ENCODE data around the gene RBP3.

The RBP3 gene

DNA sequence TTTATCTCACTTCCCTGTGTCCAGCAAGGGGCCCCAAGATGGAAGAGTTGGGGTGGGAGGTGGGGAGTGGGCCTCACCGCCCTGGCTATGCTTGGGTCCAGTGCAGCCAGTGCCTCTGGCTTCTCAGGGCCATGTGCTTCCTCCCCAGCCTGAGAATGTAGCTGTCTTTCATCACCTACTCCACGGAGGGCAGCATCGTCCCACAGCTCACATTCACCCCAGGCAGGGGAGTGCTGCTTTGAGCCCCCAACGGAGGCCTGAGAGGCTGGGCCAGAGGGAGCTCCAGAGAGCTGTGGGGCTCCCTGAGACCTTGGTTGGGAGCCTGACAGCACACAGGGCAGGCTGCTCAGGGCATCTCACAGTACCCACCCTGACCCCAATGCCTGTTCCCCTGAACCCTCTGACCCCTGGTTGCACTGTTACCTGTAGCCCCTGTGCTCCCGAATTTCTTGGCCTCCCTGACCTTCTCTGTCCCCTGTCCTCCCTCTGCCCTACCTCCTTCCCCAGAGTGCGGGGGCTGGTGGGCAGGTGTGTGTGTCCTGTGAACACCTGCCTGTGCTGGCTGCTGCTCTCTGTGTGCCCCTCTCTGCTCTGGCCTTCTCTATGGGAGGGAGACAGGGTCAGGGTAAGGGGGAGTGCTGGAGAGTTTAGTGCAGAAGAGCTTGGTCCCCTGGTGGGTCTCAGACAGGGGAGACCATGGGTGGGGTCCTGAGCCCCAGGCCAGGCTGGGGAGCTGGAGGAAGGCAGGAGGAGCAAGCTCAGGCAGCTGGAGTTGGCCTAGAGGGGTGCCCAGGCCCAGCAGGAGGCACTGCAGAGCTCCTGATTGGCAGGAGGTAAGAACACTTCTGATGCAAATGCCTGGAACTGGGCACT lies 55.5 kb downstream of the RBP3 start:
- DNase-seq: no peak

DNA sequence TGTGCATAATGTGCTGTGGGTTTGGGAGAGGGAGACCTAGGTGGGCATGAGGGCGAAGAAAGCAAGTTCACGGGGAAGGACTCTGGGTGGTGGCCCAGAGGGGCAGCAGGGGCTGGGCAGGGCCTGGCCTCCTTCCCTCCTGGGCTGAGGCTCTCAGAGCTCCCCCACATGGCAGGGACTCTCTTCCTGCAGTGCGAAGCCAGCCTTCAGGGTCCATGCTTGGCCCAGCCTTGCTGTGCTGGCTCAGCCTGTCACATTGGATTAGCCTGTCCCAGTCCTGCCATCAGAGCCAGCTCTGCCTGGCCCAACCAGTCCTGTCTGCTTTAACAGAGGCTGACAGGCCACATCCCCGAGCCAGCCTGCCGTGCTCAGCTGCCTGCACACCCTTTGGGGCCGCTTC lies 56.3 kb downstream of the RBP3 start:
- no peak for DNase-seq

DNA sequence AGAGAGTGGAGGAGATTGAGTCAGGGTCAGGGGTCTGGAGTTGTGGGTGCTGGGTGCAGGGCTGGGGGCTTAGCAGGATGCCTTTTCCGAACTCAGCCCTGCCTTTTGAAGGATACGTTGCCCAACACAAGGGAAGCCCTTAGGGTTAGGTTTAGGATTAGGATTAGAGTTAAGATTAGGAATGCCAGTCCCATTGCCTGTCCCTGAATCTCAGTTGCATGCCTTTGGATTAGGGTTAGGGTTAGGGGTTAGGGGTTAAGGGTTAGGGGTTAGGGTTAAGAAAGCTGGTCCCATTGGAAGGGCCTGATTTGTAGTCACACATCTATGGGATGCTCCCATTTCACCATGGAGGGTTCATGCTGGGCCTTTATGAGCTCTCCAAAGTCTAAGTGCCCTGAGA lies 56.8 kb downstream of the RBP3 start:
- no peak for DNase-seq

DNA sequence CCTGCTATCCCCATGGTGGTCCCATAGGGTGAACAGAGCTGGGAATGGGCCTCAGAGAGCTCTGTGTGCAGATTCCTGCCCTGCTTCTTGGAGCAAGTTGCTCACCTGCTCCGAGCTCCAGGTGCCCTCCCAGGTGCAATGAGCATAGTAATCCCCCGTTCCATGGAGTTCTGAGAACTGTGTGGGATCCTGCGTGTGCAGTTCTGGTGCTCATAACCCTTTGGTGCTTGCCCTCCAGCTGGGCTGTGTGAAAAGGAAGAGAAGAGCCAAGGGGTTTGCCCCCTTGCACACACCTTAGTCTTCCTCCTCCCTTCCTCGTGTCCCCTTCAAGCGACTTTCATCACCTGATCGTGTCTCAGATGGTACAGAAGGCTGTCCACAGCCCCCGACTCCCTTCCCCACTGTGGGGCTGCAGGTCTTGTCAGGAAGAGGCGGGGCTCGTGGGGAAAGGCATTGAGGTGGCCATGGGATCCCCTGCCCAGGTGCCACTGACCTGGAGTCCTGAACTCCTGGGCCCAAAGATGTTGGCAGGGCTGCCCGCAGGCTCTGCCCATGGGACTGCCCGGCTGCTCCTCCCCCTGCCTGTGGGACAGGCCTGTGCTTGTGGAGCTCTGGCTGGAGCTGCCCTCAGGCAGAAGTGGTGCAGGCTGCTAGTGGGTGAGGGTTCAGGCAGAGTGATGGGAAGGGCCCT lies 57.8 kb downstream of the RBP3 start:
- no peak for DNase-seq

- DNase-seq: no peak
Observed at GRCh38 chr10:47406548-47406869, 58.3 kb downstream of the RBP3 start.

DNA sequence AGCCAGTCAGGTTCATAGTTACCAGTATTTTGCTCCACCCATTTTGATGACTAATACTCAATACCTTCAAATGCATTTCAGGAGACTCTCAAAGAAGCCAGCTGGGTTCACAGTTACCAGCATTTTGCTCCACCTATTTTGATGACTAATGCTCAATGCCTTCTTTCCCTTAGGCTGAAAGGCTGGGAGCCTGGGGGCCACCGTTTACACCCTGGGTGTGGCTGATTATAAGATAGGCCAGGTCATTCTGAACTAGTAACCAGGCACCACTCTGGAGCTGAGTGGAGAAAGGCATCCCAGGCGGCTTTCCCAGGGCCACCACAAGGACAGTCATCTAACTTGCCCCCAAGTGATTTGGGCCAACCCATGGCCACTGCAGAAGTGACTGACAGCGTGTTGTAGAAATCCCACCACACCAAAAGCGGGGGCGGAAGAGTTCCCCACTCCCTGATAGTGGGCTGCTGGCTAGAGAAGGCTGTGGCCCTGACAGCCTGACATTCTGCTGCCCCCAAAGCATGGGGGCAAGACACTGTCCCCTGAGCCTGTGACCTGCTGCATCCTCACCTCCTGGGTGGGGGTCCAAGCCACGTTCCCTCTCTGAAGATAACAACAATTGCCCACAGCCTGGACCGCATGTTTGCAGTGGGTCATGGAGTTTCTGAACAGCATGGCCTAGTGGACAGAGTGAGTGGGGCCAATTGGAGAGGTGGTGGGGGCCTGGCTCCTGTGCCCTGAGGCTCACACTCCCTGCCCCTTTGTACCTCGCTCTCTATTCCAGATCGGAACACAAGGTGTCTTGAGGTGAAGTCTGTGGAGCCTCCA lies 58.9 kb downstream of the RBP3 start:
- no peak for DNase-seq
